NCI-H1930 (cell line): Measurements from ENCODE around the gene LINGO1.

Experiments used
- DNase-seq, 2 experiments: peaks; one replicate each; lab custom pipeline; 2025; lab: John Stamatoyannopoulos, UW

The LINGO1 gene

DNA sequence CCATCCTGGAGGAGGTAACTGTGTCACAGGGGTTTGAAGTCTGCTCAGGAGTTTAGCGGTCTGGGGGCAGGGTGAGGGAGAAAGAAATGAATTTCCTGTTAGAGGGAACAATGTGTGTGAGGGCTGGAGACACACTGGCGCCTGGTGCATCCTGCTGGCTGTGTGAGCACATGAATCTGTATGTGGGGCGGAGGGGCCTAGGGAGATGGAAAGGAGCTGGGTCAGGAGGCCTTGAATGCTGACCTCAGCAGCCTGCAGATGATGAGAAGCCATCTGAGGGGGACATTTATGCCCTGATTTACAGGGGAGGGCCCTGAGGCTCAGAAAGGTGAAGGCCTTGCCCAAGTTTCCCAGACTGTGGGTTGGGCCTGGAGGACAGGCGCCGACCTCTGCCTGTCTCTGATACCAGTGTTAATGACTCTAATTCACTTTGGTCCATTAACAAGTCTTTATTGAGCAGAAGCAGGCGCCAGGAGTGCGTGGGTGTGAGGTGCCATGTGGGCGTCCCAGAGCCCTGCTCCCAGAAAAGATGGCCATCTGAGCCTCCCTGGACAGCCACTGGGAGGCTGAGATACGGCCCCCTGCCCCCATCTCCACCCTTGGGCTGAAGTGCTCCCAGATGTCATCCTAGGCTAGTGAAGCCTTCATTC is 34.8 kb downstream of the LINGO1 start:
- no peak for DNase-seq

DNA sequence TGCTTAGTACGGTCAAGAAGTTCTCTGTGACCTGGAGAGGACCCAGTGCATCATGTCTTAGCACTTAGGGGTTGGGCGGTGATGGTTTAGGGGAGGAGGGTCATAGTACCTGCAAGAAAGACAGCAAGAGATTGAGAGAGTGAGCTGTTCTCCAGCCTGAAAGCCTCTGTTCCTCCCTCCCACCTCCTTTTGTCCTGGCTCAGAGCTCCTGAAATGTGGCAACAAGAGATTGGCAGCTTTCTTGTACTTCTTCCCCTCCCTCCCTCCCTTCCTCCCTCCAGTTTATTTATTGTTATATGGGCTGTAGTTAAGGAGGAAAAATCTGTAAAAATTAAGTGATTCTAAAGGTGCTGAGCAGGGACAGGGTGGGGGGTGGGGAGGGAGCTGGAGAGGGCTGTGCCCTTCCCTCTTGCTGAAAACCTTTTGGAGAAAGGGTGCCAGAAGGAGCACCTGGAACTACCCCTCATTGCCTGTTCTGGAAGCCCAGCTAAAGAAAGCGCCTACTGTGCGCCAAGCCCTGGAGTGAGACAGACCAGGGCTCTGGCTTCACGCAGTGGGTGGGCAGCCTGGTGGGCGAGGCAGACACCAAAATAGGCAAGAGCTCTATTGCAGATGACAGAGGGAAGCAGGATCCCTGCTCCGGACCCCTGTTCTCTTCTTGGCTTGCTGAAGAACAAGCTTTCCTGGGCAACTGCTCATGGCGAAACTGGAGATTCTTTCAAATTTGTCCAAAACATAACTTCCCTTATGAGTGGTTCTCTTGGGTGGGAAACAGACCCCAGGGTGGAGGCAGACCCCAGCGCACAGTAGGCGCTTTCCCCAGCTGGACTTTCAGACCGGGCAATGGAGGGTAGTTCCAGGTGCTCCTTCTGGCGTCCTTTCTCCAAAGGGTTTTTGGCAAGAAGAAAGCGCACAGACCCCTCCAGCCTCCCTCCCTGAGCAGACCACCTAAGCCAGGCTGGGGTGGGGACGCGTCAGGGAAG is 35.6 kb downstream of the LINGO1 start:
- no peak for DNase-seq

DNA sequence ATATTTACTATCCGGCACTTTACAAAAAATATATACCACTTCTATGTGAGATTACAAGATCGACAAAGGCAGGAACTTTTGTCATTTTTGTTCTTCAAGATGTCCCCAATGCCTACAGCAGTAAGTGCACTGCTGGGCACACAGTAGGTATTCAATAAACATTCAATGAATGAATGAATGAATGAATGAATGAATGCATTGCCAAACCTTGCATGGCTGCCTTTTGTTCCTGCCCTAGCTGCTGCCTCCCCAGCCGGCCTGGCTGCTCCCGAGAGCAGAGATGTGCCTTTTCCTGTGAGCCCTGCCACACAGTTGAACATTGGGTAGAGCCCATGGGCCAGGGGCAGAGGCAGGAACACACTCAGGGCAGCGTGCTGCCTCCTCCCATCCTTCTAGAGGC is 37.5 kb downstream of the LINGO1 start:
- no peak for DNase-seq

DNA sequence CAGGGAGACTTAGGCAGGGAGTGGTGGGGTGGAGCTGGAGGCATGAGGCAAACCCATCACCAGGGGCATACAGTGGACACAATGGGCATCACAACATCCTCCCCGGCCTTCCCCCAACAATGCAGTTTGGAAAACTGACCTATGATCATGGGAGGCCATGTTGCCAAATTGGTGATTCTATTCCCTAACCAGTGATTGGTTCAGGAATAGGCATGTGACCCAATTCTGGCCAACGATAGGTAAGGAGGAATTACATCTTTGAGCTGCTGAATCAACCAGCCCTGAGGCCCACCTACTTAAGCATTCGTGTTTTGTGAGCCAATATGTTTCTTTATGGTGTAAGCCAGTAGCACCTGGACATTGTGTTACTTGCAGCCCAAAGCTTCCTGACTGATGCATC is 40.0 kb downstream of the LINGO1 start:
- no peak for DNase-seq

DNA sequence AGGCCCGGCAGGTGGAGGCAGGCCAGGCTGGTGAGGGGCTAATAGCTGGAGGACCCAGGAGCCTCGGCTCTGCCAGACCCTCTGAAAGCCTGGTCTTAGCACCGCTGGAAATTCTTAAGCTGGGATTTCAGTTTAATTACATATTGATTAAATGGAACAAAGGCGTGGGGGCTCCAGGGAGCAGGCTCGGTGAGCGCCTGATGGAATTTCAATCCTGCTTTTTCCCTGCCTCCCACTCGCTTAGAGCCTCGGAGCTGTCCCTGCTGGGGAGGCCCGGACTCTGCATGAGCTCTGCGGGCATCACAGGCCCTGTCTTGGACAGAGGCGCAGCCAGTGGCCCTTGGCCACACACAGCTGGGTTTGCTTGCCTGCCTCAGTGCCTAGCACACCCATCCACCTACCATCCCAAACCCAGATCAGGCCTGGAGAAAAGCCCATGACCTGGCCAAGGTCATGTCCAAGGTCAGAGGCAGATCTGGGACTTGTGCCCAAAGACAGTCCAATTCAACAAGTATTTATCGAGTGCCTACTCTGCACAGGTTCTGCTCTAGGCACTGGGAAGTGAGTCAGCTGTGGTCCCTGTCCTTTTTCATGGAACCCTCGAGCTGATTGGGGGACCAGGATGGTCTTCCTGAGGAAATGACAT is 40.6 kb downstream of the LINGO1 start:
- no peak for DNase-seq

DNA sequence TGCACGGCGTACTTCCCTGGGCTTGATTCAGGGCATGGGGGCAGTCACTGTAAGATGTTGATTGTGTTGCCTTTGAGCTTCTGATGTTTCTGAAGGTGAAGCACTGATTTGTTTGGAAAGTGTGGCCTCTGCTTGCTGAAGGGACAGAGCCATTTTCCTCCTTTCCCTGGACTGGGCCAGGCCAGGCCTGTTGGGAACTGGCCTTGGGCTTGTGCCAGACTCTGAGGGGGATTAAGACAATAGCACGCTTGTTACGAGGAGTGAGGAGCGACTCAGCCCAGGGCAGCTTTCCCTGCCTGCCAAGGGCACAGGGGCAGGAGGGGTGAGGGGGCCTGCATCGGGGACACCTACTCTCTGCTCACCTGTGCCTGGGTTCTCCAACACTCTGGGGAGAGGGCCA is 42.9 kb downstream of the LINGO1 start:
- DNase-seq = no peak

DNA sequence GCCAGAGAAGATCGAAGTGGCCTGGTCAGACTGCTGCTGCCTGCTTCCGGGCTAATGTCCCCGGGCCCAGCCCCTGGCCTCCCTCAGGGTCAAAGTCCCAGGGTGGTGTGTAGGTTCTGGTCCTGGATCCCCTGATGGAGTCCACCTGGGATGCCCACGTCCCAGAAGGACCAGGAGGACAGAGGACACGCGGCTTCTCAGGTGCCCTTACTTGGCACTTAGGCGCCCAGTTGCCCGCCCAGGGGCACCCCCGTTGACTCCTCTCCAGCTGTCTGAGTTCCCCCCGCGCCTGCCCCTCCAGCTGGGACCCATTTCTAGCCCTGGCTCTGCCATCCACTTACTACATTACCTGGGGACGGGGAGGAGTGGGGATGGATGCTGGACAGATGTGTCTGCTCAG is 44.6 kb downstream of the LINGO1 start:
- DNase-seq = no peak

DNA sequence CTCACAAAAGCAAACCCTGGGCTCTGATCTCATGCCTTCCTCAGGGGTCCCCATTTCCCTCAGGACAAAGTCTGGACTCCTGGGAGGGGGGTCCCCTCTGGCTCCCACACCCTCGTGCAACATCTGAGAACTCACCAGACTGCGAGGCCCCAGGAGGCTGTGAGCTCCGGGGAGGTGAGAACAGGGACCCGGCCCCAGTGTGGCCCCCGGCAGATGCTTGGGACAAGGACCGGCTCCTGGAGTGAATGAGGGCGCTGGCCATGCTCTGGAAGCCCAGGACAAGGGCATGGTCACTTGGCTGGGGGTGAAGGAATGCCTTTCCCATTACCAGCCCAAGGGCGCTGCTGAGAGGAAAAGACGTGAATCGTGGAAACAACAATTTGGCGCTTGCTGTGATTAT is 48.0 kb downstream of the LINGO1 start:
- DNase-seq = no peak

DNA sequence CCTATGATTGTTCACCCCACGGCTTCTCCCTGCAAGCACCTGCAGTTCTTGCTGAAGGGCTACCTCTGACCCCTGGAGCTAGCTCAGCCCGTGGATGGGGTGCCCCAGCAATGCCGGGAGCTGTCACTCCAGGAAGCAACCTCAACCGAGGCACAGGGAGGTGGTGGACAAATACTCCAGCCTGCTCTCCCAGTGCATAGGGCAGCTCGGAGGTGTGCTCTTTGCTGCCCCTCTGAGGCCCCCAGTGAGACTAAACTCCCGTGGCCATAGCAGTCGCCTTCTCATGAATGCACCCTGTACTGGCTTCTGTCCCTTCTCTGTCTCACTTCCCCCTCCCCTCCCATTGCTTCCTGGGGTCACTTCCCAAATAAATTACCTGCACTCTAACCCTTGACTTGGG is 48.5 kb downstream of the LINGO1 start:
- DNase-seq = no peak

DNA sequence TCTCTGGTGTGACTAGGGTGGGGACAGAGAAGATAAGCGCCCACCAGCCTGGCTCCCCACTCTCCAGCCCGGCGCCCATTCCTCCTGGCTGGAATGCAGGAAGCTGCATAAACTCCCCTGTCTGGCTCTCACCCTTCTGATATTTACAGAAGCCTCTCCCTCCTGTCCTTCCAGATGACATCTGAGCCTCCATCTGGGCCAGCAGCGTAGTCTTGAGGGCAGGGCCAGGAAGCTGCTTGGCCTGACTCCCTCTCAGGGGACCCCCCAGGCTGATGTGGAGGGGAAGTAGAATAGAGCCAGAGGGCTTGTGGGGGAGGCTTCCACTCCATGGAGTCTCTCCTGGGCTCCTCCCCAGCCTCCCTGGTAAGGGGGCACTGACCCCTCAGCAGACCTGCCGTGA is 49.9 kb downstream of the LINGO1 start:
- DNase-seq = no peak

DNA sequence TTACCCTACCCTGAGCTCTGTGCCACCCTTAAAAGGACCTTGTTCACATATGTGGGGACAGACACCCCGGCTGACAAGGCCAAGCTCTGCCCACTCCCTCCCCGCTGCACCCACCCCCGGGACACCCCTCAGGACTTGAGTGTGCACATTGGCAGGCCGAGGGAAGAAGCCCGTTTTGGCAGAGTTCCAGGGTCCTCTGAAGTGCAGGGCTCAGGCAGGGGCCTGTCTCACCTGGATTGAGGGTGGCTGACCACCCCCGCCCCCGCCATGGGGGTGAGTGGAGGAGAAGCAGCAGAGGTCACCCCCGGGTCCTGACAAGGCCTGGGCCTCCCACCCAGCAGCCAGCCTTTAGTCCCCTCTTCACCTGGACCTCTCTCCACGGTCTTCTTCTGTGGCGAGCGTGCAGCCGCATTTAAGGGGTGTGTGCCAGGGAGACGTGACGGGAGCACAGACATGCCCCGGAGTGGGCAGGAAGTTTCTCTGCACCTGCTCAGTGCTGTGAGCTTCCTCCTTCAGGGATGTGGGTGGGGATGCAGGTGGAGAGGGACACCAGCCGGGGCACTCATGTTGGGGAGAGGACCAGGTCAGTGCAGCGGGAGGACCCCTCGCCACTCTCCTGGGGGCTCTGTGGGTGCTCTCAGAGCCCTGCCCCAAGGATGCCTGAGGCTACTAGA is 50.7 kb downstream of the LINGO1 start:
- DNase-seq = no peak

DNA sequence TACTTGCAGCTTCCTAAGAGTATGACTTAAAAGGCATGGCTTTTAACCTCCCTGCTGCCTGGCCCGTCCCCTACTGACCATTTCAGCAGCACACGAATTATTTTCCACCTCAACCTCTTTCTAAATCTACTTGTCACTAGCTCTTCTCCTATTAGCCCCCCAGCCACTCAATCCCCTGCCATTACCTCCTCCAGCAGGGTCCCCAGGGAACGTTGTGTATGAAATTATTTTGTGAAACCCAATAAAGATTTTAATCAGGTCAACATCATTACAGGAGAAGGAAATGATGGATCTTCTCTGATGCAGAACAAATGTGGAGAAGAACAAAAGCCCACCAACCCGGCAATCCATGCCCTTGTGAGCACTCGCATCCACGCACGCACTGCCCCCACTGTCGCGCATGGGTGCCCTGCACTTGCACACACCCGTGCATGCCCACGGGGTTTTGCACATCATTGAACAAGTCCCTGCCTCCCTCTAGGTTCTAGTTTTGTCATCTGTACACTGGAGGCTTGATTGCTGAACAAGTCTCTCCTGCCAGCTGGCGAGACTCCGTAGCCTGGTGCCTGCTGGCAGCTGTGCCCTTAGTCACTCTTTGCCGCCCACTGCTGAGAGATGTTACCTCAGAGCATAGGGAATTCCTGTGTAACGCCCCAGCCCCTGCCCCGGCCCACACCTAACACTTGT is 51.6 kb downstream of the LINGO1 start:
- DNase-seq = no peak

DNA sequence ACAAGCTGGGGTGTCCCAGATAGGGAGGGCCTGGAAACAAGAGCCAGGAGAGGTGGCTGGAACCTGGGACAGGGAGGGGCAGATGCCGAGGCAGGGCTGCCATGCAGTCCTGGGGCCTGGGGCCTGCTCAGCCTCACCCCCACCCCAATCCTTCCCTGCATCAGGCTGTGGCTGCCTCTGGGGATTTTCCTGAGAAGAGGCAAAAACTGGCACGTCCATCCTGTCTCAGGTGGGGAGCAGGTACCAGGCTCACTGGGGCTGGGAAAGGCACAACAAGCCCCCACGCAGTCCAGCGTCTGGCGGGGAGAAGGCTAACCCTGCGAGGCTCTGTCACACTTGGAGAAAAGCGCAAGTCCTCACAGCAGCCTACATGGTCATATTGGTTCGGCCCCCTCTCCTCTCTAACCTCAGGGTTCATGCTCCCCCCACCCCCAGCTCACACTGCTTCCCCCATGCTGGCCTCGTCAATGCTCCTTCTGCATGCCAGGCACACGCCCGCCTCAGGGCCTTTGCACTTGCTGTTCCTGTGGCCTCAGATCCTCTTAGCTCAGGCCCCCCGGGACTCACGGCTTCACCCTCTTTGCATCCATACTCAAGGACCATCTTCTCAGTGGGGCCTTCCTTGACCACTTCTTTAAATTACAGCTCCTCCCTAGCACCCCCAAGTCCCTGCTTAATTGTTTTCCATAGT is 53.1 kb downstream of the LINGO1 start:
- DNase-seq = no peak

DNA sequence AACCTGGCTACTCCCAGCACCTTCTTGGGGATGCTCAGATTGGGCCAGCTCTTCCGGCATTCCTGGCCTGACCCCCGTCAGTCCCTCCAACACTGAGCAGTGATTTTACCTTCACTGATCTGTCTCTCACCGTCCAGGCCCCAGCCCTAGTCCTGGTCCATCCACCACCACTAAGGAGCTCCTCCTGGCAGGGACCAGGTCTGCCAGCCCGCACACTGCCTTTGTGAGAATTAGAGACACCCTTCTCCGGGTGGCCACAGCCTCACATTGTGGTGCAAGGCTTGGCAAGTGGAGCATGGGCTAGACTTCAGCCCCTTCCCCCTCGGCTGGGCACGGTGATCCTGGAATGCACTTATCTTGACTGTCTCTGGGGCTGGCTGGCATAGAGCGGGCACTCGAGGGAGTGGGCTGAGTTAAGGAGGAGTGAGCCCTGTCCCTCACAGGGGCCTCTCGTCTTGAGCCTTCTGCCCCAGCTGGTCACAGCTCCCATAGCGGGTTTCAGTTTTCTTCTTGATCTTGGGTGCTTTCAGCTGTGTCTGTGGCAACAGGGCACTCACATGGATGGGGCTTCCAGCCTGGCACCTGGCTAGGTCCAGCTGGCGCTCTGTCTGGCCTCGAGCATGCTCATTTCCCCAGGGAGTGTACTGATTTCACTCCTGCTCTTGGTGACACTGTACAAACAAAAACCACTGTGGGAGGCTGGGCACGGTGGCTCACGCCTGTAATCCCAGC is 53.9 kb downstream of the LINGO1 start:
- DNase-seq = no peak

DNA sequence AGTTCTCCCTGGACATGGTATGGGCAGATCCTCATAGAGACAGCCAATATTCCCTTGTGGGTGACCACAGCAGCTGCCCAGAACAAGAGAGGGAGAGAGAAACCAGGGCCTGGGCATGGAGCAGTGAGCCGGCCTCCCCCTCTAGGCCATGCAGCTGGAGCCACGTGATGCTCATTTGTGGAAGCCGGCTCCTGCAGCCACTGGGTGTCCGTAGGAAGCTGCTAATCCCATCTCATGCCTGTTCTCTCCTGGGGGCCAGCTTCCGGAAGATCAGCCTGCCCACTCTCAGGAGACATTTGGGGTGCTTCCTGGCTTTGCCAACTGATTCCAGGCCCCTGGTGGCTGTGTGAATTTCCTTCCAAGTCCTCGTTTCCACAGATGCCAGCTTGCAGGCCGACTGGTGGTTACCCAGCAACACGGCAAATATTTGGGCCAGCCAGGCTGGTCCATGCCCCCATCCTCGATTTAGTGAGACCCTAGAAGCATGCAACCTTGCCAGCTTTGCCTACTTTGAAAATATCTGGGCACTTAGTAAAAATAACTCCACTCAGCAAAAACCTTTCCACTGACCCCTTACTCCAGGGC is 55.3 kb downstream of the LINGO1 start:
- DNase-seq = no peak

DNA sequence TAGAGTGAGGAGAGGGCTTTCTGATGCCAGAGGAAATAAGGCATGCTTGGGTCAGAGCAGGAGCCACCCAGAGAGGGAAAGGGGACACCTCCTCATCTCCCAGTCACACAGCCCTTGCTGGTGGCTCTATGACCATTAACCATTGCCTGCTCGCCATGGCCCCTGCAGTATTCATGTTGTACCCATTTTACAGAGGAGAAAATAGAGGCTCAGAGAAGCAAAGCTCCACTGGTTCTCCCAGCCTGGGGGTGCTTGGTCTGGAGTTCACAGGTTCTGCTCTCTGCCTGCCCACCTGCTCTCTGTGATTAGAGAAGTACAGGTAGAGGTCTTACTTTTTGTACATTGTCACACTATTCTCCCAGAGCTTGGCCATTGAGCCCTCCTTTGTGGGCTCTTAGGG is 56.2 kb downstream of the LINGO1 start:
- no peak for DNase-seq

DNA sequence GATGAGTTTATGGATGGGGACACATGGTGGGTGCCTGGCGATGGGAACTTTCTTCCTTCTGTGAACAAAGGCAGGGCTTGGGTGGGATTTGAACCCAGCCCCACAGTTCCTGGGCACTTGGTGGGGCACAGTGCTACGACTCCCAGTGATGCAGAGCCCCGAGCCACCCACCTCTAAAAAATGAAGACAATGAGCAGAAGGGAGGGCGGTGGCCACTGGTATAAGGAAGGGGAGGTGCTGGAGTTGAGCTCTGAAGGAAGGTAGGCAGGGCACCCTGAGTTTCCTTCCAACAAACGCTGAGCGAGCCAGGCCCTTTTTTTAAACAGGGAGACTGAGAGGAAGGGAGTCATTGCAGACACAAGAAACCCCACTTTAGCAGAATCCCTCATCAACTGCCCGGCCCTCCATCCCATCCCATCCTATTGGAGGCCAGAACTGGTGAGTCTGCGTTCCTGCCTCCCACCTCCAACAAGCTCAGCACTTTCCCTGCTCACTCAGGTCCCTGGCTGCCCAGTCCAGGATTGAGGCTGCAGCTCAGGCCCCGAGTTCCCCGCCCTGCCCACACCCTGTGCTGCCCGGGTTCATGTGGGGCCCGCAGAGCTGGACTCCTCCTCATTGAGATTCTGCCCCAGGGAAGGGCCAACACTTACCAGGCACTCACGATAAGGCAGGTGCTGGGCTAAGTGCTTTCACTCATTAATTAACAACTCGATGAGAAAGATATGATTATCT is 57.3 kb downstream of the LINGO1 start:
- DNase-seq = no peak

DNA sequence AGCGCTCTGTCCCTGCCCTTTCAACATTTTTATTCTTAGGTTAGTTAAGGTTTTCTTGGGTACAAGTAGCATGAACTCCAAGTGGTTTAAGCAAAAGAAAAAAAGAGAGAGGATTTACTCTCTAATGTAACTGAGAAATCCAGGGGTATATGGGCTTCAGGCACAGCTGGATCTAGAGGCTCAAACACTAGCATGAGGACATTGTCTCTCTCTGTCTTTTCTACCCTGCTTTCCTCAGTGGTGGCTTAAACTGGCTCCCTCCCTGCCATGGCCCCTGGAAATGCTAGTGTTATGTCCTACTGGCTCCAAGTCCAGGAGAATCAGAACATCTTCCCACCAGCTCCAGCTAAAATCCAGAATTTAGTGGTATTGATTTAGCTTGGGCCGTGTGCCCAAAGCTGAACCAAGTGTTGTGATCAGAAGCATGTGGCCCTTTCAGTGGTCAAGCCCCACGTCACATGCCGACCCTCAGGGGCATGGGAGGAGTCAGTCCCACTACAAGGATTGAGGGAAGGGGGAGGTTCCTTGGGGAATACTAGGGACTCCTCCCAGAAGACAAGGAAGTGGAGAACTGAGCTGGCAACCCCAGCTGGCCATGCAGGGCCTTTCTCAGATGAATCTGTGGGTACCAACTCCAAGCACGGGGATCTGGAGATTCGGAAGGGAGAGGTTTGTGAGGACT is 58.0 kb downstream of the LINGO1 start:
- DNase-seq = no peak

DNA sequence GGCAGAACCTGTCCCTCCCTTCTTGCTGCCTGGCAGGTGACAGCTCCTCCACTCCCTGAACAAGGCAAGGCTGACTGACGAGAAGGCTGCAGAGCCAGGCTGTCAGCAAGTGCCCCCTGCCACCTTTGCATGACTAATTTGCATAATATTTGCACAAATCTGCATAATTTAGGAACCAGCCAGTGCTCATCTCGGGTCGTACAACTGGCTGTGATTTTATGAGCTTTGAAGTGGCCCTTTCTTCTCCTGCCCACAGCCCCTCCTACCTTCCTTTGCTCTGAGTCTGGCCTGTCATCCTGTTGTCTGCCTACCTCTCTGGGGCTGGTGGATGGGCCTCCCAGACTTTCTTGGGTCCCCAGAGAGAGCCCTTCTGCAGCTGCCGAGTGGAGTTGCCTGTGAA is 58.9 kb downstream of the LINGO1 start:
- no peak for DNase-seq
